NCI-H82 treated with DMSO at 0.1 percent for 48 hours (cell line): Measurements from ENCODE around the gene COL23A1.

Experiments used
- DNase-seq: peaks from one replicate; lab custom pipeline; 2025; ENCODE audit not compliant: unreplicated experiment; lab: John Stamatoyannopoulos, UW

COL23A1 gene

GRCh38 chr5:178278358-178279023, 311.7 kb downstream of the COL23A1 start:
- DNase-seq, result no peak

- no peak for DNase-seq
These were observed 312.3 kb downstream of the COL23A1 start for GRCh38 chr5:178277866-178278265.

- no peak for DNase-seq
These were observed 312.8 kb downstream of the COL23A1 start for GRCh38 chr5:178277346-178277745.

GRCh38 chr5:178274781-178275537, 315.2 kb downstream of the COL23A1 start:
- DNase-seq, result no peak

GRCh38 chr5:178273665-178274541, 316.3 kb downstream of the COL23A1 start:
- no peak for DNase-seq

- no peak for DNase-seq
These were observed 317.2 kb downstream of the COL23A1 start for GRCh38 chr5:178273041-178273440.

GRCh38 chr5:178272591-178272990, 317.6 kb downstream of the COL23A1 start:
- no peak for DNase-seq

- DNase-seq, result no peak
These were observed 318.3 kb downstream of the COL23A1 start for GRCh38 chr5:178271726-178272479.

- DNase-seq, result no peak
These were observed 319.0 kb downstream of the COL23A1 start for GRCh38 chr5:178271231-178271630.

GRCh38 chr5:178269499-178269898, 320.7 kb downstream of the COL23A1 start:
- no peak for DNase-seq

GRCh38 chr5:178267876-178268275, 322.3 kb downstream of the COL23A1 start:
- DNase-seq, result no peak

GRCh38 chr5:178267245-178267644, 322.9 kb downstream of the COL23A1 start:
- no peak for DNase-seq

- no peak for DNase-seq
These were observed 323.6 kb downstream of the COL23A1 start for GRCh38 chr5:178266581-178266980.

- no peak for DNase-seq
These were observed 324.4 kb downstream of the COL23A1 start for GRCh38 chr5:178265746-178266145.

GRCh38 chr5:178264044-178264443, 326.1 kb downstream of the COL23A1 start:
- no peak for DNase-seq

GRCh38 chr5:178261666-178262600, 328.3 kb downstream of the COL23A1 start:
- no peak for DNase-seq

- no peak for DNase-seq
These were observed 330.3 kb downstream of the COL23A1 start for GRCh38 chr5:178259623-178260536.

- no peak for DNase-seq
These were observed 332.5 kb downstream of the COL23A1 start for GRCh38 chr5:178257650-178258049.

- DNase-seq, result no peak
These were observed 333.4 kb downstream of the COL23A1 start for GRCh38 chr5:178256746-178257145.
